ENCODE measurements around the gene ZRANB3.

GRCh38 chr2:135168204-135168856 is 362.7 kb downstream of the ZRANB3 start:
- TF ChIP-seq ARNTL (CRISPR knock-in tag; IDR thresholded peaks at IDR 0.05; ENCODE audit: borderline replicate concordance, low read depth) (no peak), SNAI2 (CRISPR knock-in tag; IDR thresholded peaks at IDR 0.05) (no peak), ISL1 (CRISPR knock-in tag; IDR thresholded peaks at IDR 0.05) (no peak), ZNF70 (CRISPR knock-in tag; IDR thresholded peaks at IDR 0.05) (no peak)

Data from SK-N-SH treated with all-trans-retinoic acid at 6 μM for 48 hours (cell line).